22Rv1 (cell line): ENCODE data around the gene STPG4.
"Not testable (repeated sequence)": the region's sequence is repeated elsewhere in the genome, so short reads cannot be mapped to it uniquely, and the experiment has no call there.

ENCODE experiments used
- H3K27ac ChIP-seq: fragments of 450-650 bp; 2 replicates; pipeline ENCODE4 v1.5.1; 2017
- CTCF ChIP-seq: fragments of 450-650 bp; IDR thresholded peaks from 2 replicates; pipeline ENCODE4 v1.5.1; 2017; ENCODE audit warnings: mild to moderate bottlenecking
- ZFX ChIP-seq: fragments of 450-650 bp; IDR thresholded peaks from 2 replicates; pipeline ENCODE4 v1.6.1; 2017; ENCODE audit warnings: antibody characterized with exemption, borderline replicate concordance

The STPG4 gene

GRCh38 chr2:47195148-47195547, 40.0 kb upstream of the STPG4 start:
- no peak overlapping the region for H3K27ac ChIP-seq
- TF ChIP-seq ZFX = no peak
- TF ChIP-seq CTCF = no peak

- no peak for TF ChIP-seq CTCF
- TF ChIP-seq ZFX = no peak
- H3K27ac ChIP-seq = no peak overlapping the region
These were observed 39.3 kb upstream of the STPG4 start for GRCh38 chr2:47194410-47194809.

- no peak overlapping the region for H3K27ac ChIP-seq
- TF ChIP-seq CTCF (no peak), ZFX (no peak)
These were observed 38.5 kb upstream of the STPG4 start for GRCh38 chr2:47193607-47194006.

GRCh38 chr2:47190188-47190881, 35.2 kb upstream of the STPG4 start:
- H3K27ac ChIP-seq = no peak overlapping the region
- TF ChIP-seq ZFX = no peak
- no peak for TF ChIP-seq CTCF

GRCh38 chr2:47189635-47190034, 34.5 kb upstream of the STPG4 start:
- no peak overlapping the region for H3K27ac ChIP-seq
- no peak for TF ChIP-seq CTCF

- no peak for TF ChIP-seq ZFX
- TF ChIP-seq CTCF = no peak
These were observed 32.0 kb upstream of the STPG4 start for GRCh38 chr2:47187069-47187468.

GRCh38 chr2:47186351-47186750, 31.2 kb upstream of the STPG4 start:
- no peak overlapping the region for H3K27ac ChIP-seq

More at GRCh38 chr2:47187069-47187468, 32.0 kb upstream of the STPG4 start:
- H3K27ac ChIP-seq = no peak overlapping the region

GRCh38 chr2:47185098-47185497, 30.0 kb upstream of the STPG4 start:
- H3K27ac ChIP-seq = not testable (repeated sequence)

More at GRCh38 chr2:47186351-47186750, 31.2 kb upstream of the STPG4 start:
- no peak for TF ChIP-seq ZFX
- TF ChIP-seq CTCF = no peak
